ENCODE data around the gene RAE1.
"Not testable (repeated sequence)": the region's sequence is repeated elsewhere in the genome, so short reads cannot be mapped to it uniquely, and the experiment has no call there.

RAE1 gene

DNA sequence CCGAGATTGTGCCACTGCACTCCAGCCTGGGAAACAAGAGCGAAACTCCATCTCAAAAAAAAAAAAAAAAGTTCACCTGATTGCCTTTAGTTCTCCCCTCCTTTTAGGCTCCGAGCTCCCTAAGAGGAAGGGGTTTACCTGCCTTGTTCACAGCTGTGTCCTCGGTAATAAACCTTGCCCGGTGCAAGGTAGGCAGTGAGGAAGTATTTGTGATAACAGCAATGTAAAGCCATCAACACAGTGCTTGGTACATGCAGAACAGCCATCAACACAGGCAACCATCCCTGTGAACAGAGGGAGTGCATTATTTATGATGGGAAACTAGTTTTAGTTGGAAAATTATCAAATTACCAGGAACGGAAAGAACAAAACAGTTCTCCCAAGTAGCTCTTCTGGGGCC is 23.2 kb upstream of the RAE1 start:
- no peak for DNase-seq

DNA sequence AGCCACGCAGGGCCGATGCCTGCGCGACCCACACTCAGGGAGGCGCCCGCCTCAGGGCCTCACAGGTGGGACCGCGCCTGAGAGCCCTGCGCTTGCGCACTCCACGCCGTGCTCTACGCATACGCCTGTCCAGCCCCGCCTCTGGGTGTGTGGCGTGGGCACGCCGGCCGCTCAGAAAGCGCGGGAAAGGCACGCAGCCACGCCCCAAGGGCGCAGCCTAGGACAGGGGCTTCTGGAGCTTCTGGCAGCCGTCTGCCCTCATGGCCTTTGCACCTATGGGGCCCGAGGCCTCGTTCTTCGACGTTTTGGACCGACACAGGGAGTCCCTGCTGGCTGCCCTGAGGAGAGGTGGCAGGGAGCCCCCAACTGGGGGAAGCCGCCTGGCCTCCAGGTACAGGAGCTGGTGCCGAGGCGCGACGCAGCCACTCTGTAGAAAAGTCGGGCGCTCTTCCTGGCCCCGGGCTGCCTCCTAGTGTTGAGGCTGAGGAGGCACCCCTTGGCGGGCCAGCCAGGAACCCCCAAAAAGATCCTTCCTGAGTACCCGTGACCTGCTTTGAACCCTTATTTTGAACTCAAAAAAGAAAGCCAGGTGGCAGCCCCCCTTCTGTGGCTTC is 21.3 kb upstream of the RAE1 start, which contains the start of gene SPO11:
TSS of gene SPO11 (plus strand) at position 196 of the 614 bp plus-strand sequence. CDS start at position 261, 65 bp downstream.
- DNase-seq, result no peak

DNA sequence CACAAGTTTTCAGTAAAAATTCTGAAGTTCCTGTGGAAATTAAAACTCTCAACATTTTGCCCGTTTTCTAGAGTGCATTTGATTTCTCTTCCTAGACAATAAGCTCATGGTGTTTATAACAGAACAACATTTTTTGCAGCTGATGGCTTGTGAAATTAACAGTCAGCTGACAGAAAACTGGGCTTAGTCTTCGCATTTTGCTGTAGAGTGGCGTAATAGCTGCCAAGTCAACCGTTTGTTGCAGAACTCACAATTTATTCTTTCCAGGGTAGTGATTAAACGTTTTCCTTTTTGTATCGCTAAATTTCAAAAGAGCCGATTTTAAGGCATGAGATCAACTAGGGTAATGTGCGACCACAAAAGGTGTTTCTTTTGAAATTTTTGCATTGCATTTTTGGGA is 20.1 kb upstream of the RAE1 start:
- no peak for DNase-seq

DNA sequence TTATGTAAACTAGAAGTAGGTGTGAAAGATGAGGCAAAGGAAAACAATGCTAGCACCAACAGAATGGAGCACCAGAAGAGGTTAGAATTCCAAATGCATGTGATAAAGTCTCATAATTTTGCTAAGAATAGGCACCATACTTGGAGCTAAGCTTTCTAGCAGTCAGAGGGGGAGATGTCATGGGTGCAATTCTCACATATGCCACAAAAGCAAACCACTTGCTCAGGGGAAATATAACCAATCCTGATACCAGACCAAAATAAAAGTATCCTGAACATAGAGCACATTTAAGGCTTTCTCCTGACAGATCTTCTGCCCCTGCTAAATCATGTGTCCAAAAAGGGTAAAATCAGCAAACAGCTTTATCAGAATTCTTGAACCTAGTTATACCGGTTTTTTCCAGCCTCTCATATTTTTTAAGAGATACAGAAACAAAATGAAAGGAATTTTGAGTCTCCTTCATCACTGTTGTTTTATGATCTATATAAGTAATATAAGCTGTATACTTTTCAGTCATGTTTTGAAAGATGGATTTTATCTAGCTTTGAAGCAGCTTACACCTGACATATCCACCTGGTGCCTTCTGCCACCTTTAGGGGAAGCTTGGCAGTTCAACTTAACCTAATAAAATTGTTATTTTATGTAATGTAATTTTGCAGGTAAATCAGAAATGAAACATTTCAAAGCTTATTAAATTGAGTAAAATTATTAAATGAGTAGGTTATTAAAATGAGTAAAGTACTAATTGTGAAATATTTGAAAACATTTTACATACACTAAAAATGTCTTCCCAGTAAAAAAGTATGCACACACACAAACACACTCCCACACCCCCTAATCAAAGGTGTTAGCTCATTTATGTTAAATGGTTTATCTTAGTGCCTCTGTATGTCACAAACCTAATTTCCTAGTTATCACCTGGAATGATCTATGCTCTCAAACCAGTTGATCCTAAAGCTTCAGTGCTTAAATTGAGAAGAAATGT is 18.7 kb upstream of the RAE1 start:
- DNase-seq, result no peak

DNA sequence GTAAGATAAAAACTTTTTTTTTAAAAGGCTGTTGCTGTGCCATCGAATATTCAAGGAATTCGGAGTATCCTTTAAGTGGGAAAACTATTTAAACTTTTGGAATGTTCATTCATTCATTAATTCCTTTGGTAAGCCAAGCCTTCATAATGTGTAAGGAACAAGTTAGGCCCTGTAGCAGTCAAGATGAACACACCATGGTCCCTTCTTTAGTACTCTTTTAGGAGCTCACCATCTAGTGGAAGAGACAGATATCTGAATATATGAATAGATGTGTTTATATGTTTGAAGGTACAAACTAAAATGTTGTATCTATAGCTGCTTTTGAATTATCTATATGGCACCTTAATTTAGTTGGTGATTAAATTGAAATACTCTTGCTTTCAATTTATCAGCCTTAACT is 15.7 kb upstream of the RAE1 start:
- DNase-seq, result no peak

DNA sequence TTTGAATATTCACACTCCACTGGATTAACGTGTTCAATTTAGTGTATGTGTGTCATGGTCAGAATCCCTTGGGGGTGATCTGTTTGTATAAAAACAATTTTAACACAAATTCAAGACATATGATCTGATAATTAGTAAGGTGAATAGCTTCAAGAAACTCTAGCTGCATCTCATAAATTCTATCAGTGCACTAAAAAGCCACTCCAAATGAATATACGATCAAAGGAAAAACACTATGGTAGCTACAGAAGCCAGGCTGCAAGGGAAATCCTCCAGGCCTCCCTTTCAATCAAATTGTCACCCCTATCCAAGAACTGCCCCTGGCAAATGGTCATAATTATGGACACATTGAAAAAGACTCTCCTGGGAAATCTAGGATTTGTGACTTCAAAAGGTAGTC is 9.4 kb upstream of the RAE1 start:
- no peak for DNase-seq

DNA sequence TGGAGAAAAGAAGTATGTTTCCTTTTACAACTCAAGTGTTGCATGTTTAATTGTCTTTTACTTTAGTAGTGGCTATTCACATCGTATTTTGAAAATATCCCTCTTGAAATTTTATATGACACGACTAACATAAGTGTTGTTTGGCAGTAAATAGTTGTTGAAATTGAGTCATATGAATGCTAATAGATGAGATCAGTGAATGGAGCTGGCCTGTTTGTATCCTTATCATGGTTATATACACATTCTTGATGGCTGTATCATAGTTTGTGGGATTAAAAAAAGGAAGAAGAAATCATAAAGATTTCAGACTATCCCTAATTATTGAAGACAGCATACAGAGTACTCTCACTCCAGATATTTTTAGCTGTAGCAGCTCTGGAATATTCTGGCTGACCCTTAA is 8.2 kb upstream of the RAE1 start:
- no peak for DNase-seq

DNA sequence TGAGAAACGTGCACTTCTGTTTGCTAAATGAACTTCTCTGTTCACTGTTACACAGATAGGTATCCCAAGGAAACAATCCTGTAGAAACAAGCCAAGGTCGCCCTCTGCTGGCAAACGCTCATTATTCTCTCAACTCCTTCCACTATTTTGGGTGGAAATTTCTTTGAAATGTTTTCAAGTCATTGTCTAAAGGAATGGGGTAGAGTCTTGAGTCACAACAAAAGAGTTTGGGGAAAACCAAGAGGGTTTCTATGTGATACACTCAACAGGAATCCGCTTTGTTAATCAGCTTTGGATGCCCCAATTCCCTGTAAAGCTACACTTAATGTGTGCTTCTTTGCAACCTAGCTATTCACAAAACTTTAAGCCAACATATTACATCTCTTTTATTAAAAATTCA is 4.6 kb upstream of the RAE1 start:
- DNase-seq, result peak; percentile 75

DNA sequence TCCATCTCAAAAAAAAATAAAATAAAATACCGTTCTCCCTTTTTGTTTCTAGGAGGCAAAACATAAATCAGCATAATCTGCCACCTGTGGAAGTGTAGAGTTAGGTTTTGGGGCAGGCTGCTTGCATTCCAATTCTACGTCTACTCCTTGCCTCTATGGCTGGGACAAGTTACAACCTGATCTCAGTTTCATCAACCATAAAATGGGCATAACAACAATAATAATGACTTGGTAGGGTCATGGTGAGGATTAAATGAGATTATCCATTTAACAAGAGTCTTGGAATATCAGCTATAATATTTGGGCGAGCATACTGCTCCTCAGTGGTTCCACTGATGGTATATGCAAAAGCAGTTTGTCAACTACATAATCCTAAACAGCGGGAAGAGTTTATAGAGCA is 3.7 kb upstream of the RAE1 start:
- DNase-seq, result no peak

DNA sequence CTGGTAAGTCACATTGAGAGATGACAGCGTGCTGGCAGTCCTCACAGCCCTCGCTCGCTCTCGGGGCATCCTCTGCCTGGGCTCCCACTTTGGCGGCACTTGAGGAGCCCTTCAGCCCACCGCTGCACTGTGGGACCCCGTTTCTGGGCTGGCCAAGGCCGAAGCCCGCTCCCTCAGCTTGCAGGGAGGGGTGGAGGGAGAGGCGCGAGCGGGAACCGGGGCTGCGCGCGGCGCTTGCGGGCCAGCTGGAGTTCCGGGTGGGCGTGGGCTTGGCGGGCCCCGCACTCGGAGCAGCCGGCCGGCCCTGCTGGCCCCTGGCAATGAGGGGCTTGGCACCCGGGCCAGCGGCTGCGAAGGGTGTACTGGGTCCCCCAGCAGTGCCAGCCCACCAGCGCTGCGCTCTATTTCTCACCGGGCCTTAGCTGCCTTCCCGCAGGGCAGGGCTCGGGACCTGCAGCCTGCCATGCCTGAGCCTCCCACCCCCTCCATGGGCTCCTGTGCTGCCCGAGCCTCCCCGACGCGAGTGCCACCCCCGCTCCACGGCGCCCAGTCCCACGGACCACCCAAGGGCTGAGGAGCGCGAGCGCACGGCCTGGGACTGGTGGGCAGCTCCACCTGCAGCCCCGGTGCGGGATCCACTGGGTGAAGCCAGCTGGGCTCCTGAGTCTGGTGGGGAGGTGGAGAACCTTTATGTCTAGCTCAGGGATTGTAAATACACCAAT is 2.7 kb upstream of the RAE1 start:
- not testable (repeated sequence) for DNase-seq

DNA sequence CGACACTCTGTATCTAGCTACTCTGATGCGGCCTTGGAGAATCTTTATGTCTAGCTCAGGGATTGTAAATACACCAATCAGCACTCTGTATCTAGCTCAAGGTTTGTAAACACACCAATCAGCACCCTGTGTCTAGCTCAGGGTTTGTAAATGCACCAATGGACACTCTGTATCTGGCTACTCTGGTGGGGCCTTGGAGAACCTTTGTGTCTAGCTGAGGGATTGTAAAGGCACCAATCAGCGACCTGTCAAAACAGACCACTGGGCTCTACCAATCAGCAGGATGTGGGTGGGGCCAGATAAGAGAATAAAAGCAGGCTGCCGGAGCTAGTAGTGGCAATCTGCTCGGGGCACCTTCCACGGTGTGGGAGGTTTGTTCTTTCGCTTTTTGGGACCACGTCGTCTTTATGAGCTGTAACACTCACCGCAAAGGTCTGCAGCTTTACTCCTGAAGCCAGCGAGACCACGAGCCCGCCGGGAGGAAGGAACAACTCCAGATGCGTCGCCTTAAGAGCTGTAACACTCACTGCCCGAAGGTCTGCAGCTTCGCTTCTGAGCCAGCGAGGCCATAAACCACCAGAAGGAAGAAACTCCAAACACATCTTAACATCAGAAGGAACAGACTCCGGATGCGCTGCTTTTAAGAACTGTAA is 2.0 kb upstream of the RAE1 start:
- DNase-seq, result not testable (repeated sequence)

DNA sequence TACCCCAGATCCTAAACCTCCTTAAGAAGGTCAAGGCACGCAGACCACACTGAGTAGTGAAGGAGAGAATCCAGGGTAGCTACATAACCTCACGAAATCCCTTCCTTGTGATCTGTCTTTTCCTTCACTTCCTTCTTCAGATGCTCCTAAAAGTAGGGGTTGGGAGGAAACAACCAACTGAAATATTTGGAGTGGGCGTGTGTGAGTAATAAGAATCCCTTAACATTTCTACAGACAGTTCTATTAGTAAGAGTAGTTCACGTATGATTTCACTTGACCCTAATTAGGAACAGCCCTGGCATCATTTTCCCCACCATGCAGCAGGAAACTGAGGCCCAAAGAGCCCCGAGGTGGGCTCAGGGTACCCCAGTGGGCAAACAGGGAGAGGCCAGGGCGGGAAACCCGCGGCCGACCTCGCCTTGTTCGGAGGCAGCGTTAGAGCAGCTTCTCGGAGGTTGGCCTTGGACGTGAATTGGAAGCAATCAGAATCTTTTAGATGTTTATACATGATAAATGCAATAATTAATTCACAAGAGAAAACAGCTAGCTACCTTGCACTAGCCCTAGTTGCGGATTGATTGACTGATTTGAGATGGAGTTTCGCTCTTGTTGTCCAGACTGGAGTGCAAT is 859 bp upstream of the RAE1 start:
- no peak for DNase-seq

DNA sequence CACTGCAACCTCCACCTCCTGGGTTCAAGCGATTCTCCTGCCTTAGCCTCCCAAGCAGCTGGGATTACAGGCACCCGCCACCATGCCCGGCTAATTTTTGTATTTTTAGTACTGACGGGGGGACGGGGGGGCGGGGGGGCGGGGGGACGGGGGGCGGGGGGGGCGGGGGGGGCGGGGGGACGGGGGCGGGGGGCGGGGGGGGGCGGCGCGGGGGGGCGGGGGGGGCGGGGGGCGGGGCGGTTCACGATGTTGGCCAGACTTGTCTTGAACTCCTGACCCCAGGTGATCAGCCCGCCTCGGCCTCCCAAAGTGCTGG is 371 bp upstream of the RAE1 start:
- not testable (repeated sequence) for DNase-seq

DNA sequence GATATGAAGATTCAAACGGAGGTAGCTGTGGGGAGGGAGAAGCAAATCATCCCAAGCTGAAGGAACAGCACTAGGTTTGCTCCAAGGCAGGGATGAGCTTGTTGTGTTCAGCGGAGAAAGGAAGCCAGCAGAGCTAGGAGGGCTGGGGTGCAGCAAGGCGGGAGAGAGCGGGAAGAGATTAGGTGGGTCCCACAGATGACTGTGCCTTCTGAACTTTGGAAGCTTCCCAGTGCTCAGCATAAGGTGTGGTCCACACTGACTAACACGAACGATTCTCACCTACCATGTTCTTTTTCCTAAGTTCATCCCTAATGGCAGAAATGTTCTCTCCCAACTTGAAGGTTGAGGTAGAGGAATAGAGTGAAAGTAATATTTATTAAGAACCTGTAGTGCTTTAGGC is 1.2 kb downstream of the RAE1 start:
- DNase-seq, result no peak

DNA sequence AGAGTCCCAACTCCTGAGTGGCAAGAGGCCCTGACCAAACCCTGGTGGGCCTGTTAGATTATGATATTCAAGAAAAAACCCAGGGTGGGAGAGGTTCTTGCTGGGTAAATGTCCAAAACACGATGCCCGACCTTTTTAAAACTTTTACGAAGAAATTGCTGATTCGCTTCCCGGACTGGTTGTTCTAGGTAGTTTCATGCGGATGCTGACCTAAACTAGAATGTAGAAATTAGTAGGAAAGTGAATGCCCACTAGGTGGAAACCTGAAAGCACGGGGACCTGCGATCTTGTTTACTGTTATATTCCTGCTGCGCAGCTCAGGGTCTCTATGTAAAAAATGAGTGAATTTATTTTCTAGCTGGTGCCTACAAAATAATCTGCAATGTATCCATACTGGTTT is 2.3 kb downstream of the RAE1 start:
- no peak for DNase-seq

DNA sequence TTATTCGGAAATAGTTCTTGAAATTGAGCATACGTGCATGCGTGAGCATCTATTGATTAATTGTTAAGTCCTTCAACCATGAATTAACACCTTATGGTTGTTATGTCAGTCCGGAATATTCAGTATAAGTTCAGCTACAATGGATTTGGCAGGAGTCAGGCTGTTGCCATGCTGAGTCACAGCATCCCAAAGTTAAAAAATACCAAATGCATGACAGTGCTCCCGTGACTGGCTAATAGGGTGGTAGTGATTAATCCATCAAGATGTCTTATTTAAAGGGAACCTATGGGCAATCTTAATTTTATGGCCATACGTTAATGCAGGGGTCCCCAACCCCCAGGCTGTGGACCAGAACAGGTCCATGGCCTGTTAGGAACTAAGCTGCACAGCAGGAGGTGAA is 10.5 kb downstream of the RAE1 start:
- DNase-seq, result no peak

DNA sequence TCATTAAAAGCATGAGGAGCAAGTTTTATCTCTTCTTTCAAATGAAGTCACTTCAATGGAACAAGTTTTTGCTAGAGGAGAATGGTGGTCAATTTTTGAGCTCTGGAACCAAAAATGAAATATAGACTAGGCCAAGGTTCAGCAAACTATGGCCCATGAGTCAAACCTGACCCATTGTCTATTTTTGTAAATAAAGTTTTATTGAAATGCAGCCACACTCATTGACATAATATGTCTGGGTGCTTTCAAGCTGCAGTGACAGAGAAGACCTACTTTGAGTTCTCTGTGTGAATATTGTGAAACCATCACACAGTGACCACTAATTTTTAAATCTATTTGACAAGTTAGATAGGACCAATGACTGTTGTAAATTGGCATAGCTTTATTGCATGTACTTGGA is 13.4 kb downstream of the RAE1 start:
- DNase-seq, result no peak

DNA sequence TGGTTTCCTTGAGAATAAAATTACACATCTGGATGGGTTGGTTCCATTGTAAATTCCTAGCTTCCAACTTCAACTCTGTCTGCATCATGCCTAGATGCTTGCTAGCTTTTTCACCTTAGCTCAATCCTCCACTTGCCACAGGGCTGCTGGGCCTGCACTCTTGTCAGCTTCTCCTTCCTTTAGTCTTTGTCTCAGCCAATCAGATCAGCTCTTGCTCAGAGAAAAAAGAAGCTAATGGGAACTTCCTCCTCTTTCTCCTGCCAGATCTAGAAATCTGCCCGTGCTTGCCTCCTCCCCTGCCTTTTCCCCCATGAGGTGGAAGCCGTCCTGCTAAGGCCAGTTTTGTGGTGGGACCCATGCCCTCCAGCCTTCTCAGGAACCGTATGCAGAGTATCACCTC is 18.5 kb downstream of the RAE1 start:
- no peak for DNase-seq

DNA sequence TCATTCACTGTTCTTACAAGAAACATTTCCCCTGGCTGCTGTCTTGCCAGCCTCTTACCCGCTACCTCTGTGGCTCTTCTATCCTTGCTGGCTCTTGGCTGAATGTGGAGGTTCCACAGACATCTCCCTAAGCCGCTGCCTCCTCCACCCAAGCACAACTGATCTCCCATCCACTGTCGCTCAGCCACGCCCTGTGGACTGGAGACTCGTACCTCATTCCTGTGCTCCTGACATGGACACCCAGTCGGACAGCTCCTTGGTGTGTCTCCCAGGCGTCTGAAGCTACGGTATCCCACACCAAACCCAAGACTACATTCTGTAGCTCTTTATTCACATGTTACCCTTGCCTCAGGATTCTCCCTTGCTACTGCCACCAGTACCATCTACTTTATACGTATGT is 19.3 kb downstream of the RAE1 start:
- no peak for DNase-seq

DNA sequence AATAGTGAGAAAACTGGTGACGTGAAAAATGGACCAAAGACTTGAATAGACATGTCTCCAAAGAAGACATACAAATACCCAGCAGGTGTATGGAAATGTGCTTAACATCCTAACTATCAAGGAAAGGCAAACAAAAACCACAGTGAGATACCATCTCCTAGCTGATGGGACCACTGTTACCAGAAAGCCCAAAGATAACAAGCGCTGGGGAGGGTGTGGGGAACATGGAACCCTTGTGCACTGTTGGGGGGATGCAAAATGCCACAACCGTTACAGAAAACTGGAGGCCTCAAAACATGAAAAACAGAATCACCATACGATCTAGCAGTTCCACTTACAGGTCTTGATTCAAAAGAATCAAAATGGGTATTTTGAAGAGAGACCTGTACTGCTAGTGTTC is 20.3 kb downstream of the RAE1 start:
- DNase-seq, result no peak

DNA sequence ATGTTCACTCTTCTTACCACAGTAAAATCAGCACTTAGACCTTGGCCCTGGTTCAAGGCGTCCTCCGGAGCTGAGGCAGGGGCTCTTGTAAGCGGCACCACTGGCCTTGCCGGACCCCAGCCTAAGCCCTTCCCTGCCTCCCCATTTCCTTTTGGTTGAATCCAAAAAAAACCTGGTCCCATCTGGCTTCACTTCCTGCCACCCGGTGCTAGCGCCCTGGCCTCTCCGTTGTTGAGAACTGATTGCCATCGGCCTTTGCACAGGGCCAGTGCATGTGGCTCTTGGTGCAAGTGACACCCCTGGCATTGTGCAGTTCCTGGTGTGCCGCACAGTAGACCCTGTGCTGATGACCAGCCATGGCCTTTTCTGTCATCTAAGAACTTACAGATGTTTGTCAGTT is 21.1 kb downstream of the RAE1 start:
- no peak for DNase-seq

DNA sequence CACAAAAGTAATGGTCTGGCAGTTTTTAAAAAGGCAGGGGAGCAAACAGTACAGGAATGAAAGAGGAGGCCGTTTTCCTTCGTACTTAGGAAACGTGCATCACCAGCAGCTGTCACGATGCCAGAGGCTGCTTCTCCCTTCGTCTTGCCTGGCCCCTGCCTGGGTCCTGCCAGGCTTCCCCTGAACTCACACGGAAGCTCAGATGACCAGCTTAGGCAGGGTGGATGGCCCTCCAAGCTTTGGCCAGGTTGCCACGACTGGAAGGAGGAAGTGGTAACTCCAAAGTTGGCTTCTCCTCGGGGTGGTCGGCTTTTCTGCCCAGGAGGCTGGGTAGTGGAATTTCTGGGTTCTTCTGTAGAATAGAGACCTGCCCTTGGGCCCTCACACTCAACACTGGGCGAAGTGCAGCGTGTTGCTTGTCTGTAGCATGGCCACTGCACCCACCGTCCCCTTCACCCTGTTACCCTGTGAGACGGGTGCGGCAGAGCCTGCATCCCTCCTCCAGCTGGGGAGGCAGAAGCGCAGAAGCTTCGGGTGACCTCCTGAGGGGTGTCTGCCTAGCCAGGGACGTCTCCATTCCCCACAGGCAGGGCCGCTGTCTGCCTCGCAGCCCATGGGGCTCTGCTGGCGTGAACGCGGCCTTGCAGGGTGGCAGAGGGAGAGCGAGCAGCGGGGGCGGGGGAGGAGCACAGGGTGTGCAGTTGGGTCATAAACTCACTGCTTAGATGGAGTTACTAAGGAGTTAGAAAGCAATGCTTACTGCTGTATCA is 21.7 kb downstream of the RAE1 start:
- DNase-seq, result no peak

Data from right forelimb (tissue), 1 donor.